HG02885 (cell line): Measurements from ENCODE around the gene FAM163B.

Source experiments
- ATAC-seq: cut with Tn5 transposase; IDR thresholded peaks from one replicate; pipeline ENCODE4 v1.9.1; 2021; ENCODE audit warnings: mild to moderate bottlenecking; ENCODE audit not compliant: unreplicated experiment, poor library complexity

FAM163B gene

GRCh38 chr9:133585481-133586351, 23.5 kb downstream of the FAM163B start:
- no peak for ATAC-seq

GRCh38 chr9:133584559-133585476, 24.4 kb downstream of the FAM163B start:
- ATAC-seq: no peak

- ATAC-seq: no peak
These were observed 25.0 kb downstream of the FAM163B start for GRCh38 chr9:133584167-133584558.

- no peak for ATAC-seq
These were observed 25.6 kb downstream of the FAM163B start for GRCh38 chr9:133583586-133583985.

- ATAC-seq: no peak
These were observed 26.1 kb downstream of the FAM163B start for GRCh38 chr9:133583111-133583510.

GRCh38 chr9:133582501-133583045, 26.6 kb downstream of the FAM163B start:
- ATAC-seq: no peak

- no peak for ATAC-seq
These were observed 27.5 kb downstream of the FAM163B start for GRCh38 chr9:133581513-133582343.

GRCh38 chr9:133581011-133581410, 28.2 kb downstream of the FAM163B start:
- no peak for ATAC-seq

GRCh38 chr9:133580419-133580738, 28.8 kb downstream of the FAM163B start:
- ATAC-seq: no peak

GRCh38 chr9:133579601-133580418, 29.4 kb downstream of the FAM163B start:
- no peak for ATAC-seq

- no peak for ATAC-seq
These were observed 30.4 kb downstream of the FAM163B start for GRCh38 chr9:133578524-133579441.

GRCh38 chr9:133577737-133578112, 31.5 kb downstream of the FAM163B start:
- no peak for ATAC-seq

GRCh38 chr9:133576875-133577736, 32.1 kb downstream of the FAM163B start:
- no peak for ATAC-seq

GRCh38 chr9:133576031-133576874, 32.9 kb downstream of the FAM163B start:
- no peak for ATAC-seq

- ATAC-seq: no peak
These were observed 33.8 kb downstream of the FAM163B start for GRCh38 chr9:133575186-133576030.

- no peak for ATAC-seq
These were observed 34.4 kb downstream of the FAM163B start for GRCh38 chr9:133574771-133575170.
